ENCODE results near the gene TUBGCP2. TPM values are rescaled to one million over a fixed set of nuclear protein-coding genes. Genes with fewer than 3 reads are reported as not detected.
A peak's percentile ranks its signal among the peaks of the same experiment; 100 is the strongest.

The TUBGCP2 gene
- total RNA-seq, 2 experiments from 2014 or later = 43.3 to 50.2 TPM

DNA sequence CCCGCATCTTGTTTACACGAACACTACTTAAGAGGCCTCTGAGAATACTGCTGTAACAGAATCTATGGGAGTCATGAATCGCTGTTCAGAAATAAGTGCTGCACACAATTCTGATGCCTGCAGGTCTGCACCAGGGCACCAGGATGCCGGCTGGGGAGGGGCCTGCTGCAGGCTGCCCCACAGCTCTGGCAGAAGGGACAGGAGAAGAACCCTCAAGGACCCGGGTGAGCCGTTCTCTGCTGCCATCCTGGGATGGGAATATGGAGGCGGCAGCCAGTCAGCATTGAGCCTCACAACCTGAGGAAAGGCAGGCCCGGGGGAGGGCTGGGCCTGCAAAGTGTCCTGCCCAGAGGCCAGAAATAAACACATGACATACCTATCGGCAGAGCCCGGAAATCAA is 11.2 kb downstream of the TUBGCP2 start:
- intact Hi-C loops (cut with DNase I, micrococcal nuclease) = no loop called here
- CTCF ChIA-PET = no interaction called here
- DNase-seq (no peak), ATAC-seq (no peak)
- Mint-ChIP-seq H3K9me3 (ENCODE audit: low read depth) (no peaks in the 10 kb centered on the region), H3K36me3 (ENCODE audit: low read depth) (peaks cover 56% of the 10 kb centered on the region), H3K4me3 (no peak overlapping the region), H3K27ac (no peak overlapping the region), H3K27me3 (no peaks in the 10 kb centered on the region), H3K4me1 (peaks cover 10% of the 10 kb centered on the region)
- POLR2A ChIA-PET = no interaction called here

DNA sequence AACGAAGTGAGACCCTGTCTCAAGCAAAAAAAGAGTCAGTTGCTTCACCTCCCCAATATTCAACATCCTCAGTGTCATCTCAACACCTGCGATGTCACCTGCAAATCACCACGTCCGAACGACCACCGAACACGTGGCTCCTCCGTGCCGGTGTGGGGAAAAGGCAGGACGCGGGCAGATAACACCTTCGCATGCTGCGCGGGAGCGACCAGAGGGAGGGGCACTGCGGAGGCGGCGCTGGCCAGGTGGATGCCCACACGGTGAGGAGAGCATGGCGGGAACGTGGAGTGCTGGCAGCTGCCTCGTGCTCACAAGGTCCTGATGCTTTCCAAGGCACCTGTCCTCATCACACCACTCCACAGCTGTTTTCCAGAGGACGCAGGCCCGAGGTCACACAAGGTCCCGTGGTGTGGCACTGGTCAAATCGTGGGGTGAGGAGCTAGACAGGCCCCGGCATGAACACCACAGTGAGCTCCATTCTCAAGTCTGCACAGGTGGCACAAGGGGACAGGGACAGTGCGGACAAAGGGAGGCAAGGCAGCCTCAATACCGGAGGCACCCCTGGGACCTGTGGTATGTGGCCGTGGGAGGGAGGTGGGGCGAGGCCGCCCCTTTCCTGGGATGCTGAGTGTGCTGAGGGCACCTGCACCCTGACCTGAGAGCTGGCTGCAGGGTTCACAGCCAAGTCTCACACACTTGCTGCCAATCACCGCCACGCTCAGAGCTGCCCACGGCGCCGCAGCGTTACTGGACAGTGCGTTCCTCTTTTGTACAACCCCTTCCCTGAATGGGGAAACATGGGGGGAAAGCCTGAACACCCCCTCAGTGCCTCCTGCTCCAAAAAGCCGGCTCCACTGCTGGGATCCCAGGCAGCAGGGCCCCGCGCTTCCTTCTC is 13.0 kb downstream of the TUBGCP2 start:
- no peak for DNase-seq
- ChIA-PET CTCF (interaction anchor here (0.5 to 0.8 kb wide), 2 partner anchors 190 to 212 kb away, joined by 3 to 4 read pairs; no protein-coding TSS in a partner anchor), POLR2A (no interaction called here)
- H3K27me3 Mint-ChIP-seq = no peaks in the 10 kb centered on the region
- H3K4me1 Mint-ChIP-seq = peaks cover 9% of the 10 kb centered on the region
- H3K27ac Mint-ChIP-seq = no peak overlapping the region
- intact Hi-C loops (cut with DNase I, micrococcal nuclease) = no loop called here
- H3K4me3 Mint-ChIP-seq = no peak overlapping the region
- H3K36me3 Mint-ChIP-seq (ENCODE audit: low read depth) = peaks cover 56% of the 10 kb centered on the region
- ATAC-seq = no peak
- no peaks in the 10 kb centered on the region for H3K9me3 Mint-ChIP-seq (ENCODE audit: low read depth)

GRCh38 chr10:133294189-133294588 is 14.5 kb downstream of the TUBGCP2 start:
- Mint-ChIP-seq H3K4me3 (no peak overlapping the region), H3K9me3 (ENCODE audit: low read depth) (no peaks in the 10 kb centered on the region), H3K27ac (no peak overlapping the region), H3K36me3 (ENCODE audit: low read depth) (peaks cover 47% of the 10 kb centered on the region), H3K4me1 (peaks cover 9% of the 10 kb centered on the region), H3K27me3 (no peaks in the 10 kb centered on the region)
- ATAC-seq = no peak
- CTCF ChIA-PET = no interaction called here
- POLR2A ChIA-PET = no interaction called here
- intact Hi-C loops (cut with DNase I, micrococcal nuclease) = no loop called here
- no peak for DNase-seq

- intact Hi-C loops (cut with DNase I, micrococcal nuclease) = no loop called here
- ChIA-PET CTCF (no interaction called here), POLR2A (no interaction called here)
- Mint-ChIP-seq H3K4me1 (peaks cover 9% of the 10 kb centered on the region), H3K27ac (no peak overlapping the region), H3K36me3 (ENCODE audit: low read depth) (peaks cover 47% of the 10 kb centered on the region), H3K4me3 (no peak overlapping the region), H3K9me3 (ENCODE audit: low read depth) (no peaks in the 10 kb centered on the region), H3K27me3 (no peaks in the 10 kb centered on the region)
- DNase-seq = no peak
- ATAC-seq = no peak
Observed at GRCh38 chr10:133293810-133294119, 14.9 kb downstream of the TUBGCP2 start.

DNA sequence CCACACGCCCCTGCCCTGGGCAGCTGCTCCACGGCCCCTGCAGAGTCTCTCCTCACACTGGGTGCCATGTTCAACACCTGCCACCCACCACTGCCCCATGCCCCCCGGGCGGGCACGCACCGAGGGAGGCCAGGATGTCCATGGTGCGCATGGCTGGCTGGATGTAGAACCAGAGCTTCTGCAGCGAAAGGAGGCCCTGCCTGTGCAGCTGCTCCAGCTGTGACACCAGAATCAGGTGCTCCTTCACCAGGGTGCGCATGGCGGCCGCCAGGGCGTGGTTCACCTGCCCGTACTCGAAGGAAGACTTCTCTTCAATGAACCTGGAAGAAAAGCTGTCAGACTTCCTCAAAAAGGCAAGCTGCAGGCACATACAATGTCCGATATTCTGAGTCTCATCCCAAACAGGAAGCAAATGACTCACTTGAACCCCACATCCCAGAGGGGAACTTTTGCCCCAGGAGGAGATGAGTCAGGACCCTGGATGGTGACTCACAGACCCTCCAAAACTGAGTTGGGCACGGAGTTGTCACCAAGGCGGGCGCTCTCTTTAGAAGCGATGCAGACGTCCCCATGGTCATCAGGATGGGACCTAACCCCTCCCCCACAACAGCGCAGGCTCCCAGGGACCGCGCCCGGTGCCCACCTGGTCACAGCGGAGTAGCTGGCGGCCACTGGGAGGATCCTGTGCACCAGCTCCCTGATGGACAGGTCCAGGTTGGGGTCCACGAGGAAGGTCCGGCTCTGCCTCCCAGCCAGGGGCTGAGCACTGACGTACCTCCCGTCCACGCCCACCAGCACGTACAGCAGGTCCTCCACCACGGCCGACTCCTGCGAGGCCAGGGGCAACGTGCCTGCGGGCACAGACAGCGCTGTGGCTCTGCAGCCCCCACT is 15.5 kb downstream of the TUBGCP2 start:
- DNase-seq (no peak), ATAC-seq (peak; percentile 57)
- no peak overlapping the region for H3K4me3 Mint-ChIP-seq
- no peaks in the 10 kb centered on the region for H3K9me3 Mint-ChIP-seq (ENCODE audit: low read depth)
- intact Hi-C loops (cut with DNase I, micrococcal nuclease) = no loop called here
- POLR2A ChIA-PET = no interaction called here
- H3K27me3 Mint-ChIP-seq = no peaks in the 10 kb centered on the region
- no peak overlapping the region for H3K27ac Mint-ChIP-seq
- peaks cover 9% of the 10 kb centered on the region for H3K4me1 Mint-ChIP-seq
- CTCF ChIA-PET = interaction anchor here (0.9 kb wide), 1 partner anchor 15 kb away, joined by 3 read pairs; no protein-coding TSS in a partner anchor
- peaks cover 48% of the 10 kb centered on the region for H3K36me3 Mint-ChIP-seq (ENCODE audit: low read depth)

DNA sequence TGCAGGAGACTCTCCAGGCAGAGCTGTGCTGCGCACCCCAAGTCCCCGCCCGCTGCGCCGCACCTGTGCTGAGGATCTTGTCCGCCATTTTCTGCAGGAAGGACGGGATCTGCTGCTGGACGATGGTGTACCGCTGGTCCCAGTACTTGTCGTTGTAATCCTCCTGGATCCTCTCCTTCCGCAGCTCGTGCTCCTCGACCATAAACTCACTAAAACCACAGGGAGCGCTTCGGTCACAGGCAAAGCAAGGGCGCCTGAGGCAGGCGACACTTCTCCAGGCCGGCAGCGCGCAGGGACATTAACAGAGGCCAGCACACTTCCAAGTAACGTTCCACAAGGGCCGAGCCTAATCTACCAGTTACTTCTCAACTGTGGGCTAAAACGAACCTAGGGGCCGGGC is 18.9 kb downstream of the TUBGCP2 start:
- H3K36me3 Mint-ChIP-seq (ENCODE audit: low read depth) = peaks cover 52% of the 10 kb centered on the region
- CTCF ChIA-PET = no interaction called here

DNA sequence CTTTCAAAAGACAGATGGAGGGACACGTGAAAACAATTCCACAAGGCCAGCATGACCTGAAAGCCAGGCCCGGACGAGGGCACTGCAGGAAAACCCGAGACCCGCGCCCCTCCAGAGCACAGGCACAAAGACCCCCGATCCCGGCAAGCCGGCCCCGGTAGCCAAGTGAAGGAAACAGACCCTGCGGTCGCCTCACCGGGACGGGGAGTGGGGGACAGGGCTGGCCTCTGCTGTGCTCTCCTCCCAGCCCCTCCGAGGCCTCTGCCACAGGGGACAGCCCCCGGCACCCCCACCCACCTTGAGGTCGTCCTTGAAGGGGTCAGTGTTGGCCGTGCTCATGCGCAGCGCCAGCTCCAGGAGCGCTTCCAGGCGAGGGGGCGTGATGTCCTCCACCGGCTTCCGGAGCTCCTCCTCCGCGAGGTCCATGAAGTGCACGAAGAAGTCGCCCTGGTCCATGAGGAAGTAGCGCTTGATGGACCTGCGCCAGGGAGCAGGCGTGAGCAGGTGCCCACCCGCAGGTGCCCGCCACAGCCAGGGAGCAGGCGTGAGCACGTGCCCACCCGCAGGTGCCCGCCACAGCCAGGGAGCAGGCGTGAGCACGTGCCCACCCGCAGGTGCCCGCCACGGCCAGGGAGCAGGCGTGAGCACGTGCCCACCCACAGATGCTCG is 20.7 kb downstream of the TUBGCP2 start:
- intact Hi-C loops (cut with DNase I, micrococcal nuclease) = no loop called here
- ChIA-PET CTCF (interaction anchor here (0.6 to 1.0 kb wide), 2 partner anchors 10 to 407 kb away, joined by 3 read pairs; no protein-coding TSS in a partner anchor), POLR2A (no interaction called here)
- Mint-ChIP-seq H3K9me3 (ENCODE audit: low read depth) (no peaks in the 10 kb centered on the region), H3K4me1 (peaks cover under 1% of the 10 kb centered on the region), H3K4me3 (no peak overlapping the region), H3K27me3 (no peaks in the 10 kb centered on the region), H3K27ac (no peak overlapping the region), H3K36me3 (ENCODE audit: low read depth) (peaks cover 48% of the 10 kb centered on the region)
- ATAC-seq (no peak), DNase-seq (no peak)

More for the DNA sequence above, 18.9 kb downstream of the TUBGCP2 start:
- ATAC-seq (no peak), DNase-seq (no peak)
- Mint-ChIP-seq H3K4me3 (no peak overlapping the region), H3K27me3 (no peaks in the 10 kb centered on the region), H3K27ac (no peak overlapping the region), H3K4me1 (peaks cover 9% of the 10 kb centered on the region), H3K9me3 (ENCODE audit: low read depth) (no peaks in the 10 kb centered on the region)
- intact Hi-C loops (cut with DNase I, micrococcal nuclease) = no loop called here
- POLR2A ChIA-PET = no interaction called here

DNA sequence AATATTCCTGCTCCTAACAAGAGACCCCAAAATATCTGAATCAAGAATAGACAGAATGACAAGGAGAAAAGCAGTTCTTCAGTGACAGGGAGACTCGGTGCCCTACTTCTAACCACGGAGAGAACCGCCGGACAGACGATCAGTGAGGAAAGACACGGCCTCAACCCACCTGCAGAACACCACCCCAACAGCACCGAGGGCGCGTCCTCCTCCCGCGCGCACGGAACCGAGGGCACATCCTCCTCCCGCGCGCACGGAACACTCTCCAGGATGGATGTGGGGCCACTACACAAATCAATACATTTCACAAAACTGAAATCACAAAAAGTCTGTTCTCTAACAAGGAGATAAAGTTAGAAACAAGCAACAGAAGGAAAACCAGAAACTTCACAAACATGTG is 22.3 kb downstream of the TUBGCP2 start:
- peak overlapping the region; percentile 24 for H3K27ac Mint-ChIP-seq
- H3K9me3 Mint-ChIP-seq (ENCODE audit: low read depth) = no peaks in the 10 kb centered on the region
- no peaks in the 10 kb centered on the region for H3K4me1 Mint-ChIP-seq
- ATAC-seq (no peak), DNase-seq (no peak)
- H3K4me3 Mint-ChIP-seq = no peak overlapping the region
- ChIA-PET POLR2A (no interaction called here), CTCF (interaction anchor here (0.9 to 1.2 kb wide), 2 partner anchors 11 to 22 kb away, joined by 3 read pairs; no protein-coding TSS in a partner anchor)
- intact Hi-C loops (cut with DNase I, micrococcal nuclease) = no loop called here
- H3K36me3 Mint-ChIP-seq (ENCODE audit: low read depth) = peaks cover 49% of the 10 kb centered on the region
- H3K27me3 Mint-ChIP-seq = no peaks in the 10 kb centered on the region

- no peak for DNase-seq
- ChIA-PET POLR2A (no interaction called here), CTCF (interaction anchor here (0.9 kb wide), 1 partner anchor 10 kb away, joined by 3 read pairs; no protein-coding TSS in a partner anchor)
- ATAC-seq = no peak
- Mint-ChIP-seq H3K27me3 (no peaks in the 10 kb centered on the region), H3K27ac (no peak overlapping the region), H3K36me3 (ENCODE audit: low read depth) (peaks cover 49% of the 10 kb centered on the region), H3K9me3 (ENCODE audit: low read depth) (no peaks in the 10 kb centered on the region), H3K4me1 (no peaks in the 10 kb centered on the region), H3K4me3 (no peak overlapping the region)
- intact Hi-C loops (cut with DNase I, micrococcal nuclease) = no loop called here
Observed at GRCh38 chr10:133285217-133285616, 23.5 kb downstream of the TUBGCP2 start.

DNA sequence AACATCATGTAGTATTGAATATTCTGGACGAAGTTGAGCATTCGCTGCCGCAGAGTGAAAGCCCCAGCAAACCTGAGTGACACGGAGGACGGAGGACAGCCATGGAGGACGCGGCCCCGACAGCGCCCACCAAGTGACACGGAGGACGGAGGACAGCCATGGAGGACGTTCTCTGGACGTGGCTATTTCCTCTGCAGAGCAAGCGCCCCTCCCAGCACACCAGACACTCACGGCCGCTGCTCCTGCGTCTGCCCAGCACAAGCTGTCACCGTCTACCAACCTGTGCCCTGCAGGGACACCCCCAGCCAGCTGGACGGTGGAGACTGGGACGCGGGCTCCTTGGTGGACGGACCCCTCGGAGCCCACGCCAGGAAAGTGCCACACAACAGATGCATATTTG is 24.7 kb downstream of the TUBGCP2 start:
- CTCF ChIA-PET = interaction anchor here (0.7 kb wide), 1 partner anchor 24 kb away, joined by 3 read pairs; no protein-coding TSS in a partner anchor

GRCh38 chr10:133282846-133283390 is 25.8 kb downstream of the TUBGCP2 start:
- POLR2A ChIA-PET = no interaction called here
- Mint-ChIP-seq H3K27ac (no peak overlapping the region), H3K4me1 (peaks cover 13% of the 10 kb centered on the region), H3K4me3 (no peak overlapping the region), H3K27me3 (no peaks in the 10 kb centered on the region), H3K9me3 (ENCODE audit: low read depth) (no peaks in the 10 kb centered on the region), H3K36me3 (ENCODE audit: low read depth) (peaks cover 37% of the 10 kb centered on the region)
- intact Hi-C loops (cut with DNase I, micrococcal nuclease) = no loop called here
- ATAC-seq (no peak), DNase-seq (no peak)
- CTCF ChIA-PET = no interaction called here

More for the DNA sequence above, 24.7 kb downstream of the TUBGCP2 start:
- peaks cover 4% of the 10 kb centered on the region for H3K4me1 Mint-ChIP-seq
- no peaks in the 10 kb centered on the region for H3K9me3 Mint-ChIP-seq (ENCODE audit: low read depth)
- intact Hi-C loops (cut with DNase I, micrococcal nuclease) = no loop called here
- no peak overlapping the region for H3K27ac Mint-ChIP-seq
- no peak overlapping the region for H3K4me3 Mint-ChIP-seq
- POLR2A ChIA-PET = no interaction called here
- no peaks in the 10 kb centered on the region for H3K27me3 Mint-ChIP-seq
- peaks cover 45% of the 10 kb centered on the region for H3K36me3 Mint-ChIP-seq (ENCODE audit: low read depth)
- ATAC-seq (no peak), DNase-seq (no peak)
